GM18870 (cell line): ENCODE data around the gene KDM5A.
"Not testable (repeated sequence)": the region's sequence is repeated elsewhere in the genome, so short reads cannot be mapped to it uniquely, and the experiment has no call there.

ENCODE experiments used
- ATAC-seq: cut with Tn5 transposase; IDR thresholded peaks from one replicate; pipeline ENCODE4 v1.9.1; 2021; ENCODE audit warnings: moderate library complexity; ENCODE audit not compliant: unreplicated experiment

Gene KDM5A

GRCh38 chr12:242496-242895, 146.6 kb downstream of the KDM5A start:
- no peak for ATAC-seq

- no peak for ATAC-seq
Measured at GRCh38 chr12:241266-241665, 147.9 kb downstream of the KDM5A start.

- no peak for ATAC-seq
Measured at GRCh38 chr12:240566-240965, 148.6 kb downstream of the KDM5A start.

GRCh38 chr12:238736-239398, 150.3 kb downstream of the KDM5A start:
- no peak for ATAC-seq

- ATAC-seq, result no peak
Measured at GRCh38 chr12:238116-238515, 151.0 kb downstream of the KDM5A start.

GRCh38 chr12:237026-237815, 151.9 kb downstream of the KDM5A start:
- no peak for ATAC-seq

GRCh38 chr12:236445-236844, 152.7 kb downstream of the KDM5A start:
- ATAC-seq, result no peak

- not testable (repeated sequence) for ATAC-seq
Measured at GRCh38 chr12:235967-236366, 153.2 kb downstream of the KDM5A start.

- no peak for ATAC-seq
Measured at GRCh38 chr12:234891-235415, 154.2 kb downstream of the KDM5A start.

- no peak for ATAC-seq
Measured at GRCh38 chr12:234019-234418, 155.1 kb downstream of the KDM5A start.

GRCh38 chr12:233615-233968, 155.5 kb downstream of the KDM5A start:
- no peak for ATAC-seq

GRCh38 chr12:232731-233614, 156.1 kb downstream of the KDM5A start:
- no peak for ATAC-seq

GRCh38 chr12:230925-231671, 158.0 kb downstream of the KDM5A start:
- no peak for ATAC-seq
